Neuron (in vitro differentiated cells): ENCODE measurements around the gene SAMD10.
A peak's percentile ranks its signal among the peaks of the same experiment; 100 is the strongest.

ENCODE experiments used
- H2AFZ ChIP-seq: one replicate; pipeline ENCODE4 v1.6.1; 2013; ENCODE audit warnings: low read depth, mild to moderate bottlenecking, inconsistent platforms, low read length, moderate library complexity
- H3K27me3 ChIP-seq: one replicate; pipeline ENCODE4 v1.6.1; 2013; ENCODE audit warnings: low read length; ENCODE audit not compliant: insufficient read depth
- H3K36me3 ChIP-seq: one replicate; pipeline ENCODE4 v1.6.1; 2013; ENCODE audit warnings: low read length; ENCODE audit not compliant: insufficient read depth
- H3K4me1 ChIP-seq: one replicate; pipeline ENCODE4 v1.6.1; 2013; ENCODE audit warnings: low read length; ENCODE audit not compliant: insufficient read depth
- H3K4me3 ChIP-seq: 2 replicates; pipeline ENCODE4 v1.5.1; 2013; ENCODE audit warnings: mild to moderate bottlenecking, low read length, moderate library complexity
- H3K9me3 ChIP-seq: one replicate; pipeline ENCODE4 v1.6.1; 2013; ENCODE audit warnings: low read length

SAMD10 gene

GRCh38 chr20:63969838-63970713 is 9.4 kb downstream of the SAMD10 start, which contains the start of gene ZNF512B:
ZNF512B (minus strand) TSS chr20:63969930; CDS start chr20:63967950, 1,980 bp downstream.
- no peaks in the 10 kb centered on the region for H3K27me3 ChIP-seq
- H3K4me3 ChIP-seq: peak within 1 kb of the TSS; percentile 69
- peak within 1 kb of the TSS; percentile 13 for H2AFZ ChIP-seq
- H3K4me1 ChIP-seq: peaks cover 12% of the 10 kb centered on the region
- H3K9me3 ChIP-seq: no peaks in the 10 kb centered on the region
- peaks cover 18% of the 10 kb centered on the region for H3K36me3 ChIP-seq

- Histone ChIP-seq H3K9me3 (no peaks in the 10 kb centered on the region), H3K36me3 (peaks cover 18% of the 10 kb centered on the region), H3K4me3 (peak overlapping the region; percentile 69), H3K27me3 (no peaks in the 10 kb centered on the region), H3K4me1 (peaks cover 12% of the 10 kb centered on the region), H2AFZ (no peak overlapping the region)
Observed at GRCh38 chr20:63968928-63969760, 10.3 kb downstream of the SAMD10 start.

DNA sequence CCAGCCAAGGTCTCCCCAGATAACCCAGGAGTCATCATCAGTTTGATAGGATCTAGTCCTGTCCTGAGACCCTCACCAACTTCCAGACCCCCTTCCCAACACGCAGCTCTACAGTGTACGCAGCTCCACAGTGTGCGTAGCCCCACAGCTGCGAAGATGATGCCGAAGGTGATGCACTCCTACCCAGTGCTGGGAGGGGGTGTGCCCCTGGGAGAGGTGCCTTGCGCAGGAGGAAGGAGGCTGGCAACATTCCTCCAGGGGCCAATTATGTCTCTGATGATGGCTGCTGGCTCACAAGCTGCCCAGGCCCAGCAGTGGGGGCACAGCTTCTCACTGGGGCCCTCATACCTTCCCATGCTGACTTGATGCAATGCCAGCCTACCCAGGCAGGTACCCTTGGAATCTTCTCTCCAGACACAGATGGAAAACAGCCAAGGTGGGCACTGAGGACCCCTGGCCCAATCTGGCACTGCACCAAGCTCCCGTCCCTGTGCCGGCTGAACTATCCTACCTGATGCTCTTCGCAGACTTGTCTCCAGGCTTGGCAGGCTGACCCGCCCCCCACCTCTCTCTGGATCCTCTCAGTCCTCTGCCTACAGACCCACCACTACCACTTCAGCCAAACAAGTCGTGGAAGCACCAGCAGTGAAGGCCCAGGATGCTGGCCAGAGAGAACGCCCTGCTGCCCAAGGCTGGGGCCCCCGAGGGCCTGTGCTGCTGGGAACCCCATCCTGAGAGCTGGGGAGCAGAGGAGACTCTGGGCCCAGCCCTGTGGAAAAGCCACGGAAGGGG is 11.1 kb downstream of the SAMD10 start:
- peaks cover 12% of the 10 kb centered on the region for H3K4me1 ChIP-seq
- no peaks in the 10 kb centered on the region for H3K9me3 ChIP-seq
- no peaks in the 10 kb centered on the region for H3K27me3 ChIP-seq
- H2AFZ ChIP-seq: no peak overlapping the region
- H3K36me3 ChIP-seq: peaks cover 26% of the 10 kb centered on the region
- H3K4me3 ChIP-seq: peak overlapping the region; percentile 69

GRCh38 chr20:63967330-63968135 is 11.9 kb downstream of the SAMD10 start:
- H3K4me1 ChIP-seq: peaks cover 12% of the 10 kb centered on the region
- H2AFZ ChIP-seq: no peak overlapping the region
- H3K36me3 ChIP-seq: peaks cover 33% of the 10 kb centered on the region
- H3K27me3 ChIP-seq: no peaks in the 10 kb centered on the region
- H3K9me3 ChIP-seq: no peaks in the 10 kb centered on the region
- H3K4me3 ChIP-seq: no peak overlapping the region

DNA sequence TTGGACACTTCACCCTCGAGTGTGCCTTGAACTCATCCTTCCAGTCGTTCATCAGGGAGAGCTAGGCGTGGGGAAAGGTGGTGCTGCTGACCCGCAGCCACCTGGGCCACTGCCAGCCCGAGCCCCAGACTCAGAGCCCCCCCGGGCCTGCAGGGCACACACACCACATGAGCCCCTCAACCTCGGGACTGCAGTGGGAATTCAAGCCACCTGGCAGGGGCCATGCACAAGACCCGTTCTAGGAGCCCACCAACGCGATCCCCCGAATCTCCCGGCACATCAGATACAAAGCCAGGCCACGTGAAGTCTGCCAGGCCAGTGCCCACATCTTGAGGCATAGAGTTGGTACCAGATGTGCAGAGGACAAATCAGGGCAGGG is 12.5 kb downstream of the SAMD10 start:
- H3K4me1 ChIP-seq: peaks cover 12% of the 10 kb centered on the region
- peaks cover 39% of the 10 kb centered on the region for H3K36me3 ChIP-seq
- no peaks in the 10 kb centered on the region for H3K9me3 ChIP-seq
- no peaks in the 10 kb centered on the region for H3K27me3 ChIP-seq
- H3K4me3 ChIP-seq: no peak overlapping the region
- H2AFZ ChIP-seq: no peak overlapping the region

- Histone ChIP-seq H3K9me3 (no peaks in the 10 kb centered on the region), H2AFZ (no peak overlapping the region), H3K27me3 (no peaks in the 10 kb centered on the region), H3K4me3 (no peak overlapping the region), H3K4me1 (peaks cover 12% of the 10 kb centered on the region), H3K36me3 (peaks cover 45% of the 10 kb centered on the region)
Observed at GRCh38 chr20:63966172-63966943, 13.1 kb downstream of the SAMD10 start.

DNA sequence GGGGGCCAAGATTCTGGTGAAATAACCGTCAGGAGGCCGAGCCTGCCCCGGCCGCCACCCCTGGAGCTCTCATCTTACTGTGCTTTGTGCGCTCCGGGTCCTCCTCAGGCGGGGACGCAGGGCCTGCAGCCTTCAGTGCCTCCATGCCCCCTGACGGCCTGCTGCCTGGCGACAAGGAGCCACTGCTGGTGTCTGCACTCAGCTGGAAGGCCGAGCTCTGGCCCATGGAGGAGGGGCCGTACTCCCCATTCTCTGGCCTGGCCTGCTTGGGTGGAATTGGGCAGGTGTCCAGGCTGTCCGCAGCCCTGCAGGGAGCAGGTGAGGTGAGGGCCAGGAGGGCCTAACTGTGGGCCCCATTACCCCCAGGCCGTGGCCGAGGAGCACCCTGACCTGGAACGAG is 15.0 kb downstream of the SAMD10 start:
- Histone ChIP-seq H3K36me3 (peaks cover 57% of the 10 kb centered on the region), H2AFZ (no peak overlapping the region), H3K4me1 (peaks cover 8% of the 10 kb centered on the region), H3K9me3 (no peaks in the 10 kb centered on the region), H3K27me3 (no peaks in the 10 kb centered on the region), H3K4me3 (no peak overlapping the region)

- H3K4me3 ChIP-seq: no peak overlapping the region
- no peaks in the 10 kb centered on the region for H3K27me3 ChIP-seq
- no peak overlapping the region for H2AFZ ChIP-seq
- no peaks in the 10 kb centered on the region for H3K9me3 ChIP-seq
- peaks cover 11% of the 10 kb centered on the region for H3K4me1 ChIP-seq
- H3K36me3 ChIP-seq: peaks cover 62% of the 10 kb centered on the region
Observed at GRCh38 chr20:63963784-63964301, 15.6 kb downstream of the SAMD10 start.

DNA sequence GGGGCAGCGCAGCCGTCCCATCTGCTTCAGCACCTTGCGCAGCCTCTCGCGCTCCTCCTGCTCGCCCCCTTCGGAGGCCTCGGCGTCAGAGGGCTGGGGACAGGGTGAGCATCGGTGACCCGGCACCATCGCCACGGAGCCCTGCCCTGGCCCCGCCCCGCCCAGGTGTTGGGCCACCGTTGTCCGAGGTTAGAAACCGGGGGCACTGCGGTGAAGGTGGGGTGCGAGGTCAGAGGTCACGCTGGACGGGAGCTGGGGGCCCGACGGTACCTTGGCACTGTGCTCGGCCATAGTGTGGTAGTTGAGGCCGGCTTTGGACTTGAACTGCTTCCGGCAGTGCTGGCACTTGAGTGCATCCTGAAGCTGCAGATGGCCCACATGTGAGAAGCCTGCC is 16.1 kb downstream of the SAMD10 start:
- H2AFZ ChIP-seq: no peak overlapping the region
- H3K36me3 ChIP-seq: peaks cover 64% of the 10 kb centered on the region
- no peak overlapping the region for H3K4me3 ChIP-seq
- H3K9me3 ChIP-seq: no peaks in the 10 kb centered on the region
- peaks cover 7% of the 10 kb centered on the region for H3K4me1 ChIP-seq
- no peaks in the 10 kb centered on the region for H3K27me3 ChIP-seq

GRCh38 chr20:63962426-63963347 is 16.8 kb downstream of the SAMD10 start:
- H3K27me3 ChIP-seq: no peaks in the 10 kb centered on the region
- no peaks in the 10 kb centered on the region for H3K9me3 ChIP-seq
- H2AFZ ChIP-seq: no peak overlapping the region
- peaks cover 63% of the 10 kb centered on the region for H3K36me3 ChIP-seq
- peaks cover 7% of the 10 kb centered on the region for H3K4me1 ChIP-seq
- H3K4me3 ChIP-seq: no peak overlapping the region
